Measurements from ENCODE around the gene PCDHGC3. TPM values are rescaled to one million over a fixed set of nuclear protein-coding genes. Genes with fewer than 3 reads are reported as not detected.

The PCDHGC3 gene
- total RNA-seq, 3 donors from 2014 or later (not counting 1 experiment from before 2014, with no cell fraction given) = 0.68 to 1.5 (median 0.75) TPM

DNA sequence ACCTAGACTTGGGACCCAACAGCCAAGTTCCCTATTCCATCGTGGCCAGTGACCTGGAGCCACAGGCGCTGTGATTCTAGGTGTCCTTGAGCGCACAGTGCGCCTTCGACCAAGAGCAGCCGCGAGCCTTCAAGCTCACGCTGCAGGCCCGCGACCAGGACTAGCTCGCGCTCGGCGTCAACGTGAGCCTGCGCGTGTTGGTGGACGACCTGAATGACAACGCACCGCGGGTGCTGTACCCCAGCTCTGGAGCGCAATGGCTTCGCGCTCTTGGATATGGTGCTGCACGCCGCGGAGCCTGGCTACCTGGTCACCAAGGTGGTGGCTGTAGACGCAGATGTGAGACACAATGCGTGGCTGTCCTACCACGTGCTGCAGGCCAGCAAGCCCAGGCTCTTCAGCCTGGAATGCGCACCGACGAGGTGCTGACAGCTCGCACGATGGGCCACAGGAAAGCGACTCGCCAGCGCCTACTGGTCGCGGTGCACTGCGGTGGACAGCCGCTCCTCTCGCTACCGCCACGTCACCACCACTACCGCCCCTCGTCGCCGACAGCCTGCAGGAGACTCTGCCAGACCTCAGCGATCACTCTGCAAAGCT is 34.1 kb upstream of the PCDHGC3 start:
- peaks cover 16 to 17% of the 10 kb centered on the region in 2 donors for H3K27me3 Mint-ChIP-seq (ENCODE audit: low read depth in 2 of 2)
- H3K36me3 ChIP-seq (ENCODE audit: control insufficient read depth, insufficient read depth, low read length) = no peaks in the 10 kb centered on the region
- intact Hi-C loops (cut with micrococcal nuclease) = no loop called here
- no peak overlapping the region for H3K27ac Mint-ChIP-seq
- H3K27ac ChIP-seq (ENCODE audit: low read length) = no peak overlapping the region
- DNase-seq (no peak), ATAC-seq (no peak)
- H3K9me3 ChIP-seq (ENCODE audit: control insufficient read depth, insufficient read depth, low read length) = no peaks in the 10 kb centered on the region
- H3K4me1 Mint-ChIP-seq = no peaks in the 10 kb centered on the region
- no peak overlapping the region for H3K4me3 ChIP-seq (ENCODE audit: low read length)
- H3K4me1 ChIP-seq (ENCODE audit: control insufficient read depth, insufficient read depth, low read length) = no peaks in the 10 kb centered on the region
- TF ChIP-seq, protein P1, sequence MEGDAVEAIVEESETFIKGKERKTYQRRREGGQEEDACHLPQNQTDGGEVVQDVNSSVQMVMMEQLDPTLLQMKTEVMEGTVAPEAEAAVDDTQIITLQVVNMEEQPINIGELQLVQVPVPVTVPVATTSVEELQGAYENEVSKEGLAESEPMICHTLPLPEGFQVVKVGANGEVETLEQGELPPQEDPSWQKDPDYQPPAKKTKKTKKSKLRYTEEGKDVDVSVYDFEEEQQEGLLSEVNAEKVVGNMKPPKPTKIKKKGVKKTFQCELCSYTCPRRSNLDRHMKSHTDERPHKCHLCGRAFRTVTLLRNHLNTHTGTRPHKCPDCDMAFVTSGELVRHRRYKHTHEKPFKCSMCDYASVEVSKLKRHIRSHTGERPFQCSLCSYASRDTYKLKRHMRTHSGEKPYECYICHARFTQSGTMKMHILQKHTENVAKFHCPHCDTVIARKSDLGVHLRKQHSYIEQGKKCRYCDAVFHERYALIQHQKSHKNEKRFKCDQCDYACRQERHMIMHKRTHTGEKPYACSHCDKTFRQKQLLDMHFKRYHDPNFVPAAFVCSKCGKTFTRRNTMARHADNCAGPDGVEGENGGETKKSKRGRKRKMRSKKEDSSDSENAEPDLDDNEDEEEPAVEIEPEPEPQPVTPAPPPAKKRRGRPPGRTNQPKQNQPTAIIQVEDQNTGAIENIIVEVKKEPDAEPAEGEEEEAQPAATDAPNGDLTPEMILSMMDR (IDR thresholded peaks at IDR 0.05) = no peak
- no peak overlapping the region for H3K4me3 Mint-ChIP-seq
- H3K9me3 Mint-ChIP-seq = peaks cover 0 to 2% of the 10 kb centered on the region in 2 donors
- peaks cover 5% of the 10 kb centered on the region for H3K27me3 ChIP-seq (ENCODE audit: control insufficient read depth, insufficient read depth, low read length)
- 63% methylated on average over 50 of the region's 50 CpGs for WGBS (ENCODE audit: insufficient coverage)
- H3K36me3 Mint-ChIP-seq = no peaks in the 10 kb centered on the region

- Histone ChIP-seq H3K36me3 (ENCODE audit: control insufficient read depth, insufficient read depth, low read length) (no peaks in the 10 kb centered on the region), H3K27me3 (ENCODE audit: control insufficient read depth, insufficient read depth, low read length) (no peaks in the 10 kb centered on the region), H3K4me1 (ENCODE audit: control insufficient read depth, insufficient read depth, low read length) (no peaks in the 10 kb centered on the region), H3K9me3 (ENCODE audit: control insufficient read depth, insufficient read depth, low read length) (no peaks in the 10 kb centered on the region), H3K4me3 (ENCODE audit: low read length) (no peak overlapping the region), H3K27ac (ENCODE audit: low read length) (no peak overlapping the region)
- TF ChIP-seq, protein P1 (IDR thresholded peaks at IDR 0.05) = no peak
- ATAC-seq (no peak), DNase-seq (no peak)
- Mint-ChIP-seq H3K27ac (no peak overlapping the region), H3K36me3 (no peaks in the 10 kb centered on the region), H3K4me1 (no peaks in the 10 kb centered on the region), H3K9me3 (no peaks in the 10 kb centered on the region), H3K27me3 (ENCODE audit: low read depth in 2 of 2) (peaks cover 0 to 9% of the 10 kb centered on the region in 2 donors), H3K4me3 (no peak overlapping the region)
- intact Hi-C loops (cut with micrococcal nuclease) = no loop called here
- 97% methylated on average over 3 of the region's 3 CpGs for WGBS (ENCODE audit: insufficient coverage)
Observed at GRCh38 chr5:141465351-141465750, 10.4 kb upstream of the PCDHGC3 start.

DNA sequence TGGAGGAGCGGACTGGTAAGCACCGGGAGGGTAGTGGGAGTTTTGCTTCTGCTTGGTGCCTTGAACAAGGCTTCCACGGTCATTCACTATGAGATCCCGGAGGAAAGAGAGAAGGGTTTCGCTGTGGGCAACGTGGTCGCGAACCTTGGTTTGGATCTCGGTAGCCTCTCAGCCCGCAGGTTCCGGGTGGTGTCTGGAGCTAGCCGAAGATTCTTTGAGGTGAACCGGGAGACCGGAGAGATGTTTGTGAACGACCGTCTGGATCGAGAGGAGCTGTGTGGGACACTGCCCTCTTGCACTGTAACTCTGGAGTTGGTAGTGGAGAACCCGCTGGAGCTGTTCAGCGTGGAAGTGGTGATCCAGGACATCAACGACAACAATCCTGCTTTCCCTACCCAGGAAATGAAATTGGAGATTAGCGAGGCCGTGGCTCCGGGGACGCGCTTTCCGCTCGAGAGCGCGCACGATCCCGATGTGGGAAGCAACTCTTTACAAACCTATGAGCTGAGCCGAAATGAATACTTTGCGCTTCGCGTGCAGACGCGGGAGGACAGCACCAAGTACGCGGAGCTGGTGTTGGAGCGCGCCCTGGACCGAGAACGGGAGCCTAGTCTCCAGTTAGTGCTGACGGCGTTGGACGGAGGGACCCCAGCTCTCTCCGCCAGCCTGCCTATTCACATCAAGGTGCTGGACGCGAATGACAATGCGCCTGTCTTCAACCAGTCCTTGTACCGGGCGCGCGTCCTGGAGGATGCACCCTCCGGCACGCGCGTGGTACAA is 556 bp downstream of the PCDHGC3 start:
- no peak for DNase-seq
- Mint-ChIP-seq H3K27me3 (ENCODE audit: low read depth in 2 of 2) (peaks cover 53 to 58% of the 10 kb centered on the region in 2 donors), H3K4me3 (peak overlapping the region; percentile 89), H3K27ac (no peak overlapping the region), H3K36me3 (no peaks in the 10 kb centered on the region), H3K4me1 (peaks cover 19 to 22% of the 10 kb centered on the region in 2 donors), H3K9me3 (no peaks in the 10 kb centered on the region)
- no peak overlapping the region for H3K27ac ChIP-seq (ENCODE audit: low read length)
- WGBS (ENCODE audit: insufficient coverage) = 3% methylated on average over 58 of the region's 58 CpGs
- peaks cover 17% of the 10 kb centered on the region for H3K4me1 ChIP-seq (ENCODE audit: control insufficient read depth, insufficient read depth, low read length)
- TF ChIP-seq, protein P1 (IDR thresholded peaks at IDR 0.05) = no peak
- H3K4me3 ChIP-seq (ENCODE audit: low read length) = peak overlapping the region; percentile 31
- no peaks in the 10 kb centered on the region for H3K9me3 ChIP-seq (ENCODE audit: control insufficient read depth, insufficient read depth, low read length)
- no peaks in the 10 kb centered on the region for H3K36me3 ChIP-seq (ENCODE audit: control insufficient read depth, insufficient read depth, low read length)
- H3K27me3 ChIP-seq (ENCODE audit: control insufficient read depth, insufficient read depth, low read length) = peaks cover 28% of the 10 kb centered on the region
- intact Hi-C loops (cut with micrococcal nuclease) = no loop called here
- ATAC-seq = peak in 1 of 3 donors; percentile 29
